ENCODE data around the gene OVOL2.

Gene OVOL2

DNA sequence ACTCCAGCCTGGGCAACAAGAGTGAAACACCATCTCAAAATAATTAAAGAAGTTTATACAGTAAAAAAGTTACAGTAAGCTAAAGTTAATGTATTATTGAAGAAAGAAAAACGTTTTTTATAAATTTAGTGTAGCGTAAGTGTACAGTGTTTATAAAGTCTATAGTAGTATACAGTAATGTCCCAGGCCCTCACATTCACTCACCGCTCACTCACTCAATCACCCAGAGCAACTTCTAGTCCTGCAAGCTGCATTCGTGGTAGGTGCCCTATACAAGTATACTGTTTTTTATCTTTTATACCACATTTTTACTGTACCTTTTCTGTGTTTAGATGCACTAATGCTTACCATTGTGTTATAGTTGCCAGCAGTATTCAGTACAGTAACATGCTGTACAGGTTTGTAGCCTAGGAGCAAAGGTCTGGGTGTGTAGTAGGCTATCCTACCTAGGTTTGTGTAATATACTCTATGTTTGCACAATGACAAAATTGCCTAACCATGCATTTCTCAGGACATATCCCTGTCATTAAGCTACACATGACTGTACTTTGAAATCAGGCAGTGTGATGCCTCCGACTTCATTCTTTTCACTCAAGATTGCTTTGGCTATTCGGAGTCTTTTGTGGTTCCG, 72.2 kb downstream of the OVOL2 start:
- no peak for DNase-seq (ENCODE audit: low read depth, low spot score)

DNA sequence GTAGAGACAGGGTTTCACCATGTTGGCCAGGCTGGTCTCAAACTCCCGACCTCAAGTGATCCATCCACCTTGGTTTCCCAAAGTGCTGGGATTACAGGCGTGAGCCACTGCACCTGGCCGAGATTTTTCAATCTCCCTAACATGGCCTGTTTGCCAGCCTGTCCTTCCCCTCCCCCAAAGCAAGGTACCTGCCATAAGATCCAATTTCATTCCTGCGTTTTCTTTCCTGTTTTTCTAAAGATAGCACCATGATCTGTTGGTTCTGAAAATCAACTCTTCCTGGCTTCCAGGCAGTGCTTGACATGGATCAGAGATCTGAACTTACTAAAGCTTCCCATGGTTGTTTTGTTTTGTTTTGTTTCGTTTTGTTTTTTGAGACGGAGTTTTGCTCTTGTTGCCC, 81.4 kb downstream of the OVOL2 start:
- DNase-seq (ENCODE audit: low read depth, low spot score): no peak
